HepG2 (cell line): ENCODE results near the gene CELSR2.

Experiments used
- NFE2L2 ChIP-seq: fragments of 150-350 bp; IDR thresholded peaks from 2 replicates; pipeline ENCODE4 v1.6.1; 2014; ENCODE audit warnings: low read length
- NFIC ChIP-seq: IDR thresholded peaks from 2 replicates; pipeline ENCODE4 v1.6.1; 2012; ENCODE audit warnings: mild to moderate bottlenecking, low read length, inconsistent platforms
- PAWR ChIP-seq: sonication (generic); formaldehyde crosslinking; IDR thresholded peaks from 2 replicates; pipeline ENCODE4 v1.4.0; 2020; ENCODE audit warnings: missing genetic modification reagents, mild to moderate bottlenecking, borderline replicate concordance
- PHB2 ChIP-seq: fragments of 450-650 bp; IDR thresholded peaks from 2 replicates; pipeline ENCODE4 v1.6.1; 2018; ENCODE audit not compliant: partially characterized antibody
- POLR2A ChIP-seq, 2 experiments: IDR thresholded peaks; 2 replicates each; pipeline ENCODE4 v1.6.1; 2011; ENCODE audit warnings: low read depth in 2 of 2, low read length in 2 of 2, mild to moderate bottlenecking in 1 of 2, moderate library complexity in 1 of 2; ENCODE audit not compliant: insufficient read depth in 1 of 2
- SRF ChIP-seq: IDR thresholded peaks from 2 replicates; pipeline ENCODE4 v1.6.1; 2011; ENCODE audit warnings: mild to moderate bottlenecking, low read depth, low read length, moderate library complexity
- ZBTB33 ChIP-seq: sonication (generic); formaldehyde crosslinking; IDR thresholded peaks from 2 replicates; pipeline ENCODE4 v1.4.0; 2020; ENCODE audit warnings: missing genetic modification reagents
- ZNF770 ChIP-seq: sonication (generic); formaldehyde crosslinking; IDR thresholded peaks from 2 replicates; pipeline ENCODE4 v1.5.0; 2020; ENCODE audit warnings: mild to moderate bottlenecking, missing genetic modification reagents
- ZSCAN20 ChIP-seq: sonication (generic); formaldehyde crosslinking; IDR thresholded peaks from 2 replicates; pipeline ENCODE4 v1.4.0; 2020; ENCODE audit warnings: missing genetic modification reagents, mild to moderate bottlenecking, borderline replicate concordance
- TF ChIP-seq, protein P1 (sequence below): sonication (generic); formaldehyde crosslinking; IDR thresholded peaks from 2 replicates; pipeline ENCODE4 v1.5.0; 2020; ENCODE audit warnings: mild to moderate bottlenecking, missing genetic modification reagents, moderate library complexity
- TF ChIP-seq, protein P2 (sequence below): sonication (generic); formaldehyde crosslinking; IDR thresholded peaks from 2 replicates; pipeline ENCODE4 v1.4.0; 2020; ENCODE audit warnings: missing genetic modification reagents, borderline replicate concordance
- TF ChIP-seq, protein P3 (sequence below): sonication (generic); formaldehyde crosslinking; IDR thresholded peaks from 2 replicates; pipeline ENCODE4 v1.4.0; 2020; ENCODE audit warnings: missing genetic modification reagents

DNA sequence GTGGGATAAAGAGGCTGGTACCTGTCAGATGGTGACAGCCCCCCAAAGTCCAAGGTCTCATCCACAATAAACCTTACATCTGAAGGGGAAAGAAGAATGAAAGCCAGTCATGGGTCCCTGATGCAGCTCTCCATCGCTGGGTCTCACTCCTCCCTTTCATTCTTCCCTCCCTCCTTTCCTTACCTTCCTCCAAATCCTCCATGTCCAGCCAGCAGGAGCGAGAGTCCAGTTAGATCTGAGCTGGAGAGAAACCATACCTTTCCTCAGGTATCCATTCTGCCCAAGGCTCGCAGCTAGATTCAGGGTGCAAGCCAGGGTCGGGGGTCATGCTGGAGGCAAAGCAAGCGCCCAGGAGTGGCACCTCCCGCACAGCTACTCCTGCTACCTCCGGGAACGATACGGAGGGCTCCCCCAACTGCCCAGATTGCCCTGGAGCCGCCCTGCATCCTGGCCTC lies 33.2 kb downstream of the CELSR2 start:
- TF ChIP-seq PAWR (CRISPR knock-in tag) (no peak), NFE2L2 (no peak), POLR2A (IDR thresholded peaks at IDR 0.05; ENCODE audit: insufficient read depth in 1 of 2, low read depth in 2 of 2, low read length in 2 of 2) (no peak), ZBTB33 (CRISPR knock-in tag) (no peak), NFIC (no peak), ZNF770 (CRISPR knock-in tag) (no peak), ZSCAN20 (CRISPR knock-in tag) (no peak), PHB2 (no peak), SRF (no peak)
- TF ChIP-seq, protein P1, sequence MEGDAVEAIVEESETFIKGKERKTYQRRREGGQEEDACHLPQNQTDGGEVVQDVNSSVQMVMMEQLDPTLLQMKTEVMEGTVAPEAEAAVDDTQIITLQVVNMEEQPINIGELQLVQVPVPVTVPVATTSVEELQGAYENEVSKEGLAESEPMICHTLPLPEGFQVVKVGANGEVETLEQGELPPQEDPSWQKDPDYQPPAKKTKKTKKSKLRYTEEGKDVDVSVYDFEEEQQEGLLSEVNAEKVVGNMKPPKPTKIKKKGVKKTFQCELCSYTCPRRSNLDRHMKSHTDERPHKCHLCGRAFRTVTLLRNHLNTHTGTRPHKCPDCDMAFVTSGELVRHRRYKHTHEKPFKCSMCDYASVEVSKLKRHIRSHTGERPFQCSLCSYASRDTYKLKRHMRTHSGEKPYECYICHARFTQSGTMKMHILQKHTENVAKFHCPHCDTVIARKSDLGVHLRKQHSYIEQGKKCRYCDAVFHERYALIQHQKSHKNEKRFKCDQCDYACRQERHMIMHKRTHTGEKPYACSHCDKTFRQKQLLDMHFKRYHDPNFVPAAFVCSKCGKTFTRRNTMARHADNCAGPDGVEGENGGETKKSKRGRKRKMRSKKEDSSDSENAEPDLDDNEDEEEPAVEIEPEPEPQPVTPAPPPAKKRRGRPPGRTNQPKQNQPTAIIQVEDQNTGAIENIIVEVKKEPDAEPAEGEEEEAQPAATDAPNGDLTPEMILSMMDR: no peak; the same call in 1 of the 2 replicates
- TF ChIP-seq, protein P2, sequence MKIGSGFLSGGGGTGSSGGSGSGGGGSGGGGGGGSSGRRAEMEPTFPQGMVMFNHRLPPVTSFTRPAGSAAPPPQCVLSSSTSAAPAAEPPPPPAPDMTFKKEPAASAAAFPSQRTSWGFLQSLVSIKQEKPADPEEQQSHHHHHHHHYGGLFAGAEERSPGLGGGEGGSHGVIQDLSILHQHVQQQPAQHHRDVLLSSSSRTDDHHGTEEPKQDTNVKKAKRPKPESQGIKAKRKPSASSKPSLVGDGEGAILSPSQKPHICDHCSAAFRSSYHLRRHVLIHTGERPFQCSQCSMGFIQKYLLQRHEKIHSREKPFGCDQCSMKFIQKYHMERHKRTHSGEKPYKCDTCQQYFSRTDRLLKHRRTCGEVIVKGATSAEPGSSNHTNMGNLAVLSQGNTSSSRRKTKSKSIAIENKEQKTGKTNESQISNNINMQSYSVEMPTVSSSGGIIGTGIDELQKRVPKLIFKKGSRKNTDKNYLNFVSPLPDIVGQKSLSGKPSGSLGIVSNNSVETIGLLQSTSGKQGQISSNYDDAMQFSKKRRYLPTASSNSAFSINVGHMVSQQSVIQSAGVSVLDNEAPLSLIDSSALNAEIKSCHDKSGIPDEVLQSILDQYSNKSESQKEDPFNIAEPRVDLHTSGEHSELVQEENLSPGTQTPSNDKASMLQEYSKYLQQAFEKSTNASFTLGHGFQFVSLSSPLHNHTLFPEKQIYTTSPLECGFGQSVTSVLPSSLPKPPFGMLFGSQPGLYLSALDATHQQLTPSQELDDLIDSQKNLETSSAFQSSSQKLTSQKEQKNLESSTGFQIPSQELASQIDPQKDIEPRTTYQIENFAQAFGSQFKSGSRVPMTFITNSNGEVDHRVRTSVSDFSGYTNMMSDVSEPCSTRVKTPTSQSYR (CRISPR knock-in tag): no peak
- TF ChIP-seq, protein P3, sequence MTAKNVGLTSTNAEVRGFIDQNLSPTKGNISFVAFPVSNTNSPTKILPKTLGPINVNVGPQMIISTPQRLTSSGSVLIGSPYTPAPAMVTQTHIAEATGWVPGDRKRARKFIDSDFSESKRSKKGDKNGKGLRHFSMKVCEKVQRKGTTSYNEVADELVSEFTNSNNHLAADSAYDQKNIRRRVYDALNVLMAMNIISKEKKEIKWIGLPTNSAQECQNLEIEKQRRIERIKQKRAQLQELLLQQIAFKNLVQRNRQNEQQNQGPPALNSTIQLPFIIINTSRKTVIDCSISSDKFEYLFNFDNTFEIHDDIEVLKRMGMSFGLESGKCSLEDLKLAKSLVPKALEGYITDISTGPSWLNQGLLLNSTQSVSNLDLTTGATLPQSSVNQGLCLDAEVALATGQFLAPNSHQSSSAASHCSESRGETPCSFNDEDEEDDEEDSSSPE: no peak
